GM19455 (cell line): ENCODE data around the gene GNRH2.
"Not testable (repeated sequence)": the region's sequence is repeated elsewhere in the genome, so short reads cannot be mapped to it uniquely, and the experiment has no call there.

ENCODE experiments used
- ATAC-seq: cut with Tn5 transposase; IDR thresholded peaks from one replicate; pipeline ENCODE4 v1.9.1; 2021; ENCODE audit not compliant: unreplicated experiment

Gene GNRH2

GRCh38 chr20:3041854-3042409 is 1.5 kb upstream of the GNRH2 start:
- no peak for ATAC-seq

- ATAC-seq = no peak
Measured at GRCh38 chr20:3042625-3043024, 797 bp upstream of the GNRH2 start.

GRCh38 chr20:3044336-3044965 is 1.0 kb downstream of the GNRH2 start:
- no peak for ATAC-seq

GRCh38 chr20:3045042-3045815 is 1.8 kb downstream of the GNRH2 start:
- peak; percentile 39 for ATAC-seq

- peak; percentile 90 for ATAC-seq
Measured at GRCh38 chr20:3045816-3046676, 2.6 kb downstream of the GNRH2 start, which contains the start of gene MRPS26. Gene MRPS26 (plus strand): TSS chr20:3046052. CDS start chr20:3046069, 17 bp downstream.

- peak; percentile 19 for ATAC-seq
Measured at GRCh38 chr20:3046677-3047462, 3.4 kb downstream of the GNRH2 start.

- no peak for ATAC-seq
Measured at GRCh38 chr20:3047486-3048419, 4.3 kb downstream of the GNRH2 start.

- ATAC-seq = no peak
Measured at GRCh38 chr20:3051385-3052019, 8.1 kb downstream of the GNRH2 start.

- no peak for ATAC-seq
Measured at GRCh38 chr20:3059489-3059888, 16.1 kb downstream of the GNRH2 start.

- not testable (repeated sequence) for ATAC-seq
Measured at GRCh38 chr20:3064119-3064518, 20.7 kb downstream of the GNRH2 start.

- no peak for ATAC-seq
Measured at GRCh38 chr20:3067139-3068014, 24.0 kb downstream of the GNRH2 start.

GRCh38 chr20:3068075-3068474 is 24.7 kb downstream of the GNRH2 start:
- ATAC-seq = no peak

- ATAC-seq = no peak
Measured at GRCh38 chr20:3068986-3069900, 25.8 kb downstream of the GNRH2 start.

GRCh38 chr20:3070725-3071124 is 27.3 kb downstream of the GNRH2 start:
- ATAC-seq = no peak

- ATAC-seq = no peak
Measured at GRCh38 chr20:3071266-3071609, 27.8 kb downstream of the GNRH2 start.

GRCh38 chr20:3071610-3072529 is 28.4 kb downstream of the GNRH2 start, which contains the start of gene OXT:
Gene OXT (plus strand): TSS chr20:3071620. CDS start chr20:3071656, 36 bp downstream.
- no peak for ATAC-seq
